Caco-2 (cell line): ENCODE measurements around the gene CFAP45. TPM values are rescaled to one million over a fixed set of nuclear protein-coding genes. Genes with fewer than 3 reads are reported as not detected.

Source experiments
- BruUV-seq: library from RNA; stranded (reverse); fragments of 400-500 nt; replicated peaks from 2 replicates; lab custom pipeline; 2021; lab: Mats Ljungman, UMichigan
- CTCF ChIA-PET: fragments of 300-600 bp; sonication (Branson Sonifier 250); formaldehyde crosslinking; loops from one replicate; lab custom pipeline; 2022; ENCODE audit warnings: antibody characterized with exemption; lab: Charles Lee
- POLR2A ChIA-PET: fragments of 300-600 bp; sonication (Branson Sonifier 250); formaldehyde crosslinking; loops from one replicate; lab custom pipeline; 2022; ENCODE audit warnings: antibody characterized with exemption; lab: Charles Lee
- DNase-seq, 2 experiments: peaks; one replicate each; pipeline versions ENCODE4 v3.0.0 to v3.0.0-alpha.2; 2020 to 2022
- H3K27me3 ChIP-seq: replicated peaks from 2 replicates; pipeline ENCODE4 v1.6.0; 2011; ENCODE audit warnings: low read length; ENCODE audit not compliant: control insufficient read depth, insufficient read depth
- H3K36me3 ChIP-seq: 2 replicates; pipeline ENCODE4 v1.5.1; 2011; ENCODE audit warnings: low read length; ENCODE audit not compliant: control insufficient read depth, insufficient read depth
- H3K4me1 ChIP-seq: fragments of 250-450 bp; sonication (Bioruptor Pico); 2 replicates; pipeline ENCODE4 v1.5.1; 2020; ENCODE audit warnings: mild to moderate bottlenecking
- H3K4me3 ChIP-seq: 2 replicates; pipeline ENCODE4 v1.5.1; 2011; ENCODE audit warnings: low read depth, mild to moderate bottlenecking, control low read depth, low read length
- H3K9me3 ChIP-seq: fragments of 250-450 bp; sonication (Bioruptor Pico); 2 replicates; pipeline ENCODE4 v1.5.1; 2020; ENCODE audit warnings: mild to moderate bottlenecking, moderate library complexity
- H3K27ac Mint-ChIP-seq: one replicate; pipeline ENCODE4 v1.8.0; 2022; ENCODE audit warnings: mixed read lengths; ENCODE audit not compliant: unreplicated experiment
- H3K27me3 Mint-ChIP-seq: one replicate; pipeline ENCODE4 v1.8.0; 2022; ENCODE audit warnings: mixed read lengths; ENCODE audit not compliant: insufficient read depth, unreplicated experiment
- H3K36me3 Mint-ChIP-seq: one replicate; pipeline ENCODE4 v1.8.0; 2022; ENCODE audit warnings: mild to moderate bottlenecking, mixed read lengths; ENCODE audit not compliant: insufficient read depth, unreplicated experiment
- H3K4me1 Mint-ChIP-seq: one replicate; pipeline ENCODE4 v1.8.0; 2022; ENCODE audit warnings: low read depth, mixed read lengths; ENCODE audit not compliant: unreplicated experiment
- H3K4me3 Mint-ChIP-seq: one replicate; pipeline ENCODE4 v1.8.0; 2022; ENCODE audit warnings: mild to moderate bottlenecking, moderate library complexity, mixed read lengths; ENCODE audit not compliant: unreplicated experiment
- H3K9me3 Mint-ChIP-seq: one replicate; pipeline ENCODE4 v1.8.0; 2022; ENCODE audit warnings: mixed read lengths; ENCODE audit not compliant: unreplicated experiment
- CTCF ChIP-seq, 2 experiments: fragments of 200-600 bp in 1 of 2; IDR thresholded peaks; 1 replicate in 1 of 2; 2 replicates in 1 of 2; pipeline versions ENCODE4 v1.5.1 to v1.8.0; 2011 to 2022; ENCODE audit warnings: antibody characterized with exemption in 1 of 2, control low read depth in 1 of 2, inconsistent platforms in 1 of 2, low read depth in 1 of 2, low read length in 1 of 2, mild to moderate bottlenecking in 1 of 2, moderate library complexity in 1 of 2; ENCODE audit not compliant: insufficient read depth in 1 of 2, severe bottlenecking in 1 of 2, unreplicated experiment in 1 of 2
- intact Hi-C: fragments of 100-400 bp; cut with micrococcal nuclease; formaldehyde crosslinking; loops from one replicate; pipeline ENCODE4 v1.10.0; 2022; ENCODE audit not compliant: unreplicated experiment
- total RNA-seq: library from RNA; stranded (reverse); gene quantifications from 2 replicates; pipeline ENCODE4 v1.2.3, GENCODE V29; 2022

Gene CFAP45
- total RNA-seq, 1 experiment from 2014 or later: 1.1 TPM

GRCh38 chr1:159898527-159898926 lies 1.4 kb downstream of the CFAP45 start:
- H3K4me3 Mint-ChIP-seq: no peak overlapping the region
- H3K9me3 Mint-ChIP-seq: peaks cover 4% of the 10 kb centered on the region
- H3K27me3 Mint-ChIP-seq: no peaks in the 10 kb centered on the region
- H3K36me3 ChIP-seq: no peaks in the 10 kb centered on the region
- POLR2A ChIA-PET: no interaction called here
- TF ChIP-seq CTCF (IDR thresholded peaks at IDR 0.05; ENCODE audit: insufficient read depth in 1 of 2, low read depth in 1 of 2, low read length in 1 of 2, severe bottlenecking in 1 of 2, unreplicated experiment in 1 of 2): no peak
- peaks cover 26% of the 10 kb centered on the region for H3K36me3 Mint-ChIP-seq
- peaks cover 50% of the 10 kb centered on the region for H3K4me1 ChIP-seq
- H3K27ac Mint-ChIP-seq: no peak overlapping the region
- CTCF ChIA-PET: no interaction called here
- DNase-seq: no peak
- intact Hi-C loops: no loop called here
- no peak overlapping the region for H3K4me3 ChIP-seq
- peaks cover 1% of the 10 kb centered on the region; the same call in 1 of the 2 replicates for H3K9me3 ChIP-seq
- H3K4me1 Mint-ChIP-seq: peaks cover 45% of the 10 kb centered on the region
- H3K27me3 ChIP-seq: no peaks in the 10 kb centered on the region
- no TSS peak for BruUV-seq

DNA sequence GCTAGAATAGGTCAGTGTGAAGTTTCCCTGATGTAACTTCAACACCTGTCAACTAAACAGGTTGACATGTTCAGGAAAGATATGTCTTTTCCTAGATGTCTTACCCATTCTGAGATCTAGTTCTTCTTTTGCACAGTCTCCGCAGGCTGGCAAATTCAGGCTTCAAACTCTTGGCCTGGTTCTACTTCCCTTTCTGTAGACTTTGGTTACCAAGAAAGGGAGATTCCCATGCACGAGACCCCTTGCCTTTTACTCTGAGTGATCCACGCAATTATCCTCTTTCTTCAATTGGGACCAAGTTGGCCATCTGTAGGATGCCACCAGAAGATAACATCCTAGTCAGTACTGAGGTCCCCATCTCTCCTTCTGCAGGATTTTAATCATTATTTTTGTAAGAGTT lies 2.0 kb downstream of the CFAP45 start:
- no peak overlapping the region for H3K4me3 ChIP-seq
- H3K36me3 ChIP-seq: no peaks in the 10 kb centered on the region
- peaks cover 53% of the 10 kb centered on the region for H3K4me1 ChIP-seq
- H3K4me1 Mint-ChIP-seq: peaks cover 45% of the 10 kb centered on the region
- H3K4me3 Mint-ChIP-seq: no peak overlapping the region
- H3K9me3 Mint-ChIP-seq: no peaks in the 10 kb centered on the region
- no TSS peak for BruUV-seq
- H3K9me3 ChIP-seq: no peaks in the 10 kb centered on the region
- intact Hi-C loops: no loop called here
- H3K27me3 Mint-ChIP-seq: no peaks in the 10 kb centered on the region
- CTCF ChIA-PET: no interaction called here
- peaks cover 26% of the 10 kb centered on the region for H3K36me3 Mint-ChIP-seq
- TF ChIP-seq CTCF (IDR thresholded peaks at IDR 0.05; ENCODE audit: insufficient read depth in 1 of 2, low read depth in 1 of 2, low read length in 1 of 2, severe bottlenecking in 1 of 2, unreplicated experiment in 1 of 2): no peak
- H3K27ac Mint-ChIP-seq: no peak overlapping the region
- POLR2A ChIA-PET: no interaction called here
- H3K27me3 ChIP-seq: no peaks in the 10 kb centered on the region
- no peak for DNase-seq

DNA sequence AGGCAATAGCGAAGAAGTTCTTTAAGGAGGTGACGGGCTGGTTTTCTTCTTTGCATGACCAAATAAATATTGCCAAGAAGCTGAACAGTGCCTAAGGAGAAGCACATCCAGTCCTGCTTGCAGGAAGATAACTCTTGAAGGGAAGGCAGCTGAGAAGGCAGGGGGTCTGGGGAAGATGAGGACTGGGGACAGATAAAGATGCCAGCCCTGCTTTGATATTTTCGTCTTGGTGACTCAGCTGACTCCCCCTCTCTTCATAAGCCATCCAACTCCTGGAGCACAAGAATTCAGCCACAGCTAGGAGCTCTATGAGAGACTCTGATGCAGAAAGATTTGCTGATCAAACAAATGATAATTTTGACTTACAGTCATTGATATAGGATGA lies 3.4 kb downstream of the CFAP45 start:
- no peaks in the 10 kb centered on the region for H3K27me3 Mint-ChIP-seq
- peaks cover 42% of the 10 kb centered on the region for H3K4me1 Mint-ChIP-seq
- H3K27me3 ChIP-seq: no peaks in the 10 kb centered on the region
- intact Hi-C loops: no loop called here
- H3K36me3 ChIP-seq: no peaks in the 10 kb centered on the region
- H3K4me1 ChIP-seq: peaks cover 45% of the 10 kb centered on the region
- no peak overlapping the region for H3K4me3 ChIP-seq
- no peak overlapping the region for H3K4me3 Mint-ChIP-seq
- H3K9me3 ChIP-seq: no peaks in the 10 kb centered on the region
- no peak for DNase-seq
- no peak for TF ChIP-seq CTCF (IDR thresholded peaks at IDR 0.05; ENCODE audit: insufficient read depth in 1 of 2, low read depth in 1 of 2, low read length in 1 of 2, severe bottlenecking in 1 of 2, unreplicated experiment in 1 of 2)
- ChIA-PET POLR2A (no interaction called here), CTCF (interaction anchor here (1.2 to 1.5 kb wide), 2 partner anchors 98 to 111 kb away, joined by 4 read pairs; no protein-coding TSS in a partner anchor)
- H3K27ac Mint-ChIP-seq: no peak overlapping the region
- H3K36me3 Mint-ChIP-seq: peaks cover 24% of the 10 kb centered on the region
- BruUV-seq: no TSS peak
- H3K9me3 Mint-ChIP-seq: no peaks in the 10 kb centered on the region
